Fibroblast of skin of left biceps (primary cell): Measurements from ENCODE around the gene TRNP1.
"Not testable (repeated sequence)": the region's sequence is repeated elsewhere in the genome, so short reads cannot be mapped to it uniquely, and the experiment has no call there.

Source experiments
- DNase-seq, 2 experiments: peaks; one replicate each; pipeline ENCODE4 v3.0.0-alpha.2; 2013; ENCODE audit warnings: low read depth in 2 of 2

TRNP1 gene, protein sequence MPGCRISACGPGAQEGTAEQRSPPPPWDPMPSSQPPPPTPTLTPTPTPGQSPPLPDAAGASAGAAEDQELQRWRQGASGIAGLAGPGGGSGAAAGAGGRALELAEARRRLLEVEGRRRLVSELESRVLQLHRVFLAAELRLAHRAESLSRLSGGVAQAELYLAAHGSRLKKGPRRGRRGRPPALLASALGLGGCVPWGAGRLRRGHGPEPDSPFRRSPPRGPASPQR

DNA sequence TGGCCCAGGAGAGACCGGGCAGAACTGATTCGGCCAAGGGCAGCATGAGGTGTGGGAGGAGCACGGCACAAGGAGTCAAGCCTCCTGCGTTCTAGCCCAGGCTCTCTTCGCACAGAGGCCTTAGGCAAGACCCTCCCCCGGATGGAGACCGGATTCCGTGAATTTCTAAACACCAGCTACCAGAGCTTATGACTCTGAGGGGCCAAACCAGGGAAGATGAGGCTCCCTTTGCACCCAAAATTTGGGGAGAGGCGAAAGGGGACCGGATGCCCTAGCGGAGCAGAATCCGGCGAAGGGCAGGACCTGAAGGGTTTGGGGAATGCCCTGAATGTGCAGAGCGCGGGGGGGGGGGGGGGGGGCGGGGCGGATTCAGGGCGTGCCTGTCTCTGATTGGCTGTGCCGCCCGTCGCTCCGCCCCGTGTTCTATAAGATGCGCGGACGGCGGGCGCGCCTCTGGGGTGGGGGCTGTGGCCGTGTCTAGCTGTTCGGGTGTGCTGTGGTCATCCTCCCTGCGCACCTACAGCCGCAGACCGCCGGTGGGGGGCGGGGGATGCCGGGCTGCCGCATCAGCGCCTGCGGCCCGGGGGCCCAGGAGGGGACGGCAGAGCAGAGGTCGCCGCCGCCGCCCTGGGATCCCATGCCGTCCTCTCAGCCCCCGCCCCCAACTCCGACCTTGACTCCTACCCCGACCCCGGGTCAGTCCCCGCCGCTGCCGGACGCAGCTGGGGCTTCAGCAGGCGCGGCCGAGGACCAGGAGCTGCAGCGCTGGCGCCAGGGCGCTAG lies at the start of gene TRNP1:
TSS of gene TRNP1 (plus strand) at position 456 of the 783 bp plus-strand sequence. CDS start at position 551, 95 bp downstream.
- DNase-seq = peak in 1 of 2 experiments; percentile 53

DNA sequence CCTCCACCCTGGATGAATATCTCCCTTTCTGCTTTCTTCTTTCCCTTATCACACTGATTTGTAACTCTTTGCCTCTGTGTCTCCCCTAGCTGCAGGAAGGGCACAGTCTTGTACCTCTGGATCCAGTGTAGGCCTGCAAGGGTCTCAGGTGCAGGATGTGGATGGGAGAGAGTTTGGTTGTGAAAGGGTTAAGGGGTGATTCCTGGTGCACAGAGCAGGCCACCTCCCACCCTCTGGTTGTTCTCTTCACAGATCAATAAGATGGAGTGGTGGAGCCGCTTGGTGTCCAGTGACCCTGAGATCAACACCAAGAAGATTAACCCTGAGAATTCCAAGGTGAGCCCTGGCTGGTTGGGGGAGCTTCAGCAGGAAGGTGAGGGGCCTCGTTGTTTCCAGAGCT lies 48.4 kb upstream of the TRNP1 start:
- DNase-seq = no peak

DNA sequence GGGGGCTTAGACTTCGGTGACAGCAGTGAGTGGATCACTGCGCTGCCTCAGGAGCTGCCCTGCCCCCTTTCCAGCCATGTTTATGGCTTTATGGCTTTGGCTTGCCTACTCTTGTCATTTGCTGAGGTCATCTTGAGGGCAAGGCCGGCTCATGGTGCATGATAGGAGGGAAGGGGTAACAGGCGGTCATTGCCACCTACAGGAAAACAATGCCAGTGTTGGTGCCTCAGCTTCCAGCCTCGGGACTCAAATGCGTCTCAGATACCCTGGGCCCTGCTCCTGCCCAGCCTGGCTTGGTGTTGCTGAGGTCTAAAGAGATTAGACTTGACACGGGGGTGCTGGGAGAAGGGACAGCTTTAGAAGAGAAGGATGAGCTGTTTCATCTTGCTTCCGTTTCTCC lies 47.8 kb upstream of the TRNP1 start:
- no peak for DNase-seq

DNA sequence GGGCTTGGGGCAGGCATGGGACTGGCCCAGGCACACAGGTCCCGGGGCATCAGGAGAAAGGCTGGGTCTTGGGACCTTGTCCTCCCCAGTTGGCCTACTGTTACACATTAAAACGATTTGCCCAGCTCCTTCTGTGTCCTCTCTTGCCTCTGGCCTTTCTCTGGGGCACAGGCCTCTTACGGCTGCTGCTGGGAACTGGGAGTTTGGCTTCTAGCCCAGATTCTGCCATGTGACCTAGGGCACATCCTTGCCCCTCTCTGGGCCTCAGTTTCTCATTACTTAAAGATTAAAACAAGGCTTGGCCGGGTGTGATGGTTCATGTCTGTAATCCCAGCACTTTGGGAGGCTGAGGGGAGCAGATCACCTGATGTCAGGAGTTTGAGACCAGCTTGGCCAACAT lies 47.2 kb upstream of the TRNP1 start:
- no peak for DNase-seq

DNA sequence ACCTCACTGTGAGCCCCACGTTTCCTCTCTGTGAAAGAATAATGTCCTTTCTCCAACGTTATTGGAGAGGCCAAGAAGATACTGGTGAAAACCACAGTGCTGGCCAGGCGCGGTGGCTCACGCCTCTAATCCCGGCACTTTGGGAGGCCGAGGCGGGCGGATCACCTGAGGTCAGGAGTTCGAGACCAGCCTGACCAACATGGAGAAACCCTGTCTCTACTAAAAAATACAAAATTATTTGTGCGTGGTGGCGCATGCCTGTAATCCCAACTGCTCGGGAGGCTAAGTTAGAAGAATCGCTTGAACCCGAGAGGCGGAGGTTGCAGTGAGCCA lies 44.8 kb upstream of the TRNP1 start:
- not testable (repeated sequence) for DNase-seq

DNA sequence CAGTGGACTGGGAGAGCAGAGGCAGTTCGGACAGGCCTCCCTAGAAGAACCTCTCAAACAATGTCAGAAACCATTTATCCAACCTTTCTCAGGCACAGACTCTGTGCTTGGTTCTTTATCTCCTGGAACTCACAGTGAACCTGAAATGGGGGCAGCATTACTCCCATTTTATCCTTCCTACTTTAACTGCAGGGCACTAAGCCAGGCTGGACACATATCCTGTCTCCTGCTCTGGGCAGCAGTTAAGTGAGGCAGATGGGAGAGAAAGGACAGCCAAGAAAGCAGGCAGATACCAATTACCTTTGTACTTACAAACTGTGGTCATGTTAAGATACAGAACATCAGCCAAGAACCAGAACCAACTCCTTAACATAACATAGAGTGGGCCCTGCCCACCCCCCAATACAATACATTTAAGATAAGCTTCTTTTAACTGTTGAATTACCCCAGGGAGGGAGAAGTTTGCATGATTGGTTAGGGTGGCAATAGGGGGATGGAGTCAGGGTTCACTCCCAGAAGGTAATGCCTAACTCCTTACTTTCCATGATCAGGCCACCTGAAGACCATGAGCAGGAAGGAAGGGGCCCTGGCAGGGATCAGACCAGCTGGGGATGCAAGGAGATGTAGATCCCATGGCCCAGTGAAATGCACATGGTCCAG lies 44.1 kb upstream of the TRNP1 start:
- no peak for DNase-seq

DNA sequence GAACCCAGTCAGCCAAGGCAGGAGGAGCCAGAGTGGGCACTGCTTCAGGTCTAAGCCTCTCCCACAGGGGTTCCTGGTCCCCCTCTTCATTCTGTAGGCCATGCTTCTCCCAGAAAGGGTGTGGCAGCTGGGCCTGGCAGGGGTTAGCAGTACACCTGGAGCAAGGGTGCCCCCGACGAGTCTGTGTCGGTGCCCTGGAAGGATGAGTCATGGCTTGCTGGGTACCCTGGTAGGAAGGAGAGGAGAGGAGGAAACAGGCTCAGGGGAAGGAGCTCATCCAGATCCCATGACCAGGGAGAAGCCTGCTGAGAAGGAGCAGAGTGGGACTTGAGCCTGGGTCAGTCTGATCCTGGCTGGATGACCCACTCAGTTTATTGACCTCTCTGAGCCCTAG lies 43.6 kb upstream of the TRNP1 start:
- no peak for DNase-seq

DNA sequence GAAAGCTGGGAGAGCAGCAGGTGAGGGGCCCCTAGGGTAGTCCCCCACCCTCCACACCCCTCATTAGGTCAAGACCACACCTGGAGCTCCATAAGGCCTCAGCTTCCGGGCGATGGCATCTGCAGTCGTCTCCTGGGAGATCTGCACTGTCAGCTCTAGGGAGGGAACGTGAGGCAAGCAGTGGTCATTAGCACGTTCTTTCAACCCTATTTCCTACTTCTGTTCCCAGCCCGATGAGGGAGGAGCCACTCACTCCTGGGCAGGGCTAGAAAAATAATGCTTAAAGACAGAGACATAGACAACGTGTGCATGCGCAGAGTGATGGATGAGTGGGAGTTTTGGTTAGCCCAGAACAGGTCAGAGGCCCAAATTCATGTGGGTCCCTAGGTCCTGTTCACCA lies 42.9 kb upstream of the TRNP1 start:
- DNase-seq = no peak

DNA sequence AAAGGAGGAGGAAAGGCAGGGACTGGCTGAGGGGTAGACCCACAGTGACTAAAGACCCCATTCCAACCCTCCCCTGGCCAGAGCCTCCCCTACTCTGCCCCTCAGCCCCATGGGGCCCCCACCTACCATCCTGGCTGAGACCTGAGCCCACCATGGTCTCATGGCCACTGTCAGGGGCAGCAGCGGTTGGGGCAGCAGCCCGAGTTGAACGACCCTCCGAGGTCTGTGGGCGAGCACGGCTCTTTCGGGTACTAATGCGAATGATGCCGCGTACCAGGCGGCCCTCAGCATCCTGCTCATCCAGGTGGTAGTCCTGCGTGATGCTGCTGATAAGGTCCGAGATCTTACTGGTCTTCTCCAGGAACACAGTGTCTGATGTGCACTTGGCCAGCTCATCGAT lies 42.3 kb upstream of the TRNP1 start:
- no peak for DNase-seq

DNA sequence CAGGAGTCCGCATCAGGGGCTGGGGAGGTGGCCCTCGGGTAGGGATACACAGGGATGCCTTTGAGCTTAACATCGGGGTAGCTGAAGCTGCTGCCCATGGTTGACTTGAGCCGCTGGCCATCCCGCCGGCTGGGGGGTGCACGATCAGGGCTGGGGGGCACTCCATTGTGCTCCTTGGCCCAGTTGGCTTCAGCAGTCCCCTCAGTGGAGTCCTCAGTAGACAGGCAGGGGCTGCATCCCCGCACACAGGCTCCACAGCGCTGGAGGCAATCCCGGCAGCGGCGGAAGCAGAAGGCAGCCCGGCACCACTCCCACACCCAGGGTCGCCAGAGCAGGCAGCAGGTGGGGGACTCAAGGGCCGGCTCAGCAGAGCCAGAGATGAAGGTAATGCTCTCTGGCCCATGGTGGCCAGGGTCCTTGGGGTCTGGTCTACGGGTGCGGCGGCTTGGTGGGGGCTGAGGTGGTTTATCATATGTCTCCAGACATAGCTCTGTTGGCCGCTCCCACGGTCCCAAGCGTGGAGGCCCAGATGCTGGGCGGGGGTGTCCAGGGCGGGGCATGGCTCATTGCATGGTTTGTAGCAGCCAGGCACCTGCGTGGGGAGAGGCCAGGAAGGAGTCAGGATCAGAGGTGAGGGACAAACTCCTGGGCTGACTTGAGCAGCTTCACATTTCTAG lies 41.5 kb upstream of the TRNP1 start:
- no peak for DNase-seq

DNA sequence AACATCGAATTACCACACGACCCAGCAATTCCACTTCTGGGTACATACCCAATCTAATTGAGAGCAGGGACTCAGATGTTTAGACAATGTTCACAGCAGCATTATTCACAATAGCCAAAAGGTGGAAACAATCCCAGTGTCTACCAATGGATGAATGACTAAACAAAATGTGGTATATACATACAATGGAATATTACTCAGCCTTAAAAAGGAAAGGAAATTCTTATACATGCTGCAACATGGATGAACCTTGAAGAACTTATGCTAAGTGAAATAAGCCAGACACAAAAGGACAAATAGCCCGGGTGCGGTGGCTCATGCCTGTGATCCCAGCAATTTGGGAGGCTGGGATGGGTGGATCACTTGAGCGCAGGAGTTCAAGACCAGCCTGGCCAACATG lies 40.1 kb upstream of the TRNP1 start:
- no peak for DNase-seq

DNA sequence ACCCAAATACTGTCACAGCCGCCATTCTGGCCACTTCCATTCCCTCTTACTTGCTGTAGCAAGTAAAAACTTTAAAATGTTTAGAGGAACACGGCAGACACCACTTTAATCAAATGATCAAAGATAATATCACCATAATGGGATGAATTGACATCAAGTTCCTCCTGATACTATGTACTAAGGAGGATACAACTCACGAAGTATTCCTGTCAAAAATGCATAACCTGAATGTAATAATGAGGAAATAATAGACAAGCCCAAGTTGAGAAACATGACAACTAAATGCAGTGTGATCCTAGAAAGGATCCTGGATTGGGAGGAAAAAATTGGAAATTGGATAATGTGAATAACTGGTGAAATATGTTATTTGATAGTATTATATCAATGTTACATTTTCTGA lies 37.2 kb upstream of the TRNP1 start:
- no peak for DNase-seq

DNA sequence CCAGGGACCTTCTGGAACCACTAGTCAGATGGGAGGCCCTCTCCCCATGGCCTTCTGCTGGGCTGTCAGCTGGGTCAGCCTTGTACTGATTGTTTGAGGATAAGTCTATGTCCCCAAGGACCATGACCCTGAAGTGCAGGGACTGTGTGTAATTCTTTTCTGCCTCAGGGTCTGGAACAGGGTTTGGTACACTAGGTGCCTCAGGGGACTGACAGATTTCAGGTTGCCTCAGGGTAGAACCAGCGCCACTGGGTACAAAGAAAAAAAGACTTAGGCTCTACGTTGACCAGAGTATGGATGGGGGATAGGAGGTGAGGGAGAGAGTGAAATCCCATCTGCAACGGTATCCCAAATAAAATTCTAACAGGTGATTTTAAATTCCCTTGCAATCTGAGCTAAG lies 36.2 kb upstream of the TRNP1 start:
- DNase-seq = no peak

DNA sequence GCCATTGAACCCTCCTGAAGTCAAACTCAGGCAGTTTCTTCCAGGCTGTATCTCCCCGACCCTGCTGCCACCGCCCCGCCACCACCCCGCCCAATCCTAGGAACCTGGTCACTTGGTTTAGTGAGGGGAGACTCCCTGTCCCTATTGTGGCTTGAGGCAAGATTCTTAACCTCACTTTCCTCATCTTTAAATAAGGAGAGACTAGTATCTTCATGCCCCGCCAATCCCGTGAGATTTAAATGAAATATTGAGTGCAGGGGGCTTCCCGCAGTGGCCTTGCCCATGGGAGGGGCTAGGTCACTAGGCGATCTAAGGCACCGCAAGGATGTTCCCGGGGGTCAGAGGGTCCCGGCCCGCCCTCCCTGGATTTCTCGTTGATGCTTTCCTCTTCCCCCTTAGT lies 34.2 kb upstream of the TRNP1 start:
- DNase-seq = no peak

DNA sequence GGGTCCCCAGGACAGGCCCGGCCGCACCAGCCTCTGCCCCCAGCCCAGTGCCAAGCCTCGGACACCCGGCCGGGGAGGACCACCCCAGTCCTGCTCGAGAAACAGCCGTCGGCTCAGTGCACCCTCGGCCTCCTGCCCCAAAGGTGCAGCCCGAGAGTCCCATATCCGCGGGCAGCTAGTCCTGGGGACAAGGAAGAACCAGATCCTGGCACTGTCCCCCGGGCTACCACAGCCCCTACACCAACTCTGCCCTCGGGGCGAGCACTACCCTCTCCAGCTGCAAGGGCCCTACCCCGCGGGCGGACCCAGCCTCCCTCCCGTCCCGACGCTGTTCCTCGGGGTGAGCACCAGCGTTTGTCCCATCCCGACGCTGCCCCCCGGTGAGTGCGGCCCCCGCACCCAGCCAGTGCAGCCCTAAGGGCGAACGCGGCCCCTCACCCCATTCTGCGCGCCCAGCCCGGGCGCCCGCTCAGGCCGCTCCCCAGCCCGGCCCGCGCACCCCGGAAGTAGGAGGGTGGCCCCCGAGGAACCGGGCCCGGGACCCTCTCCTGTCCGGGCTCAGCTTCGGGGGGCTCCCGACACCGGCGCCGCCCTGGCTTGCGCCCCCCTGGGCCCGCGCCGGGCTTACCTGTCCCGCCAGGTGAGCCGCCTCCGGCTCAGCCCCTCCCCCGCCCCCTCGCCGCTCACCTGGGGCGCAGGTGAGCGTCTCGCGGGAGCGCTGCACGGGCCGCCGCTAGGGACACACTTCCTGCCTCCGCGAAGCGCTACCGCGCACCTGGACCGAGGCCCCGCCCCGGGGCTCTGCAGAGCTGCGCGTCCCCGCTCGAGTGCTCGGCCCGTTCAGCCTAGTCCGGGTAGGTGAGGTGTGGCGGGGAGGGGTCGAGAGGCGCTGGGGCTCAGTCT lies 33.5 kb upstream of the TRNP1 start, which contains the start of gene KDF1:
TSS of gene KDF1 (minus strand) at position 747 of the 903 bp plus-strand sequence. CDS start 8,088 bp downstream, outside the sequence.
- no peak for DNase-seq

DNA sequence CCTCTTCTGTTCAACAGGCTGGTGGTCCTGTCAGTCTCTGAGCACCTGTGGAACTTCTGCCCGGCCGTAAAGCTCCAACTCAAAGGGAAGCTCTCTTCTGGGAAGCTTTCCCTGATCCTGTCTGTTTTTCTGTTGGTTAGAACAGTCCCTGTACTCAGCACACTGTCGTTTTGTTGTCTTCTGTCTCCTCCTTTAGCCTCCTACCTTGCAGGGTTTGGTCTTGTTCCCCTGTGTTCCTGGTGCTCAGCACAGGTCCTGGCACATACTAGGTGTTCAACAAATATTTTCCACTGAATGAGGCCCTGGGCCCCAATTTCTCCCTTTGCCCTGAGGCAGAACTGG lies 32.9 kb upstream of the TRNP1 start:
- no peak for DNase-seq

DNA sequence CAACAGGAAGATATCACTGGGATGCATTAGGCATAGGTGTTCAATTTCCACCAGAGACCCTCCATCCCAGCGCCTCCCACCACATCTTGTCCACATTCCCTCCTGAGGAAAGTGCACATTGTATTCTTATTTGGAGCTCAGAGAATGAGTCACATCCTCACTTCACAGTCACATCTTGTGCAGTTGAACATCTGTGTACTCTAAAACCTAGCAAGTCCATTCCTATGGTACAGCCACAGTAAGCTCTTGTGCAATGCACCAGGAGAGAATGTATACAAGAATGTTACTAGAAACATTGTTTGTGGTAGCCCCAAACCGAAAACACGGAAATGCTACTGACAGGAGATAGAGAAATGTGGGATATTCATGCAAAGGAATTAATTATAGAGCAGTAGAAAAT lies 31.7 kb upstream of the TRNP1 start:
- peak; percentile 89 to 90 for DNase-seq

DNA sequence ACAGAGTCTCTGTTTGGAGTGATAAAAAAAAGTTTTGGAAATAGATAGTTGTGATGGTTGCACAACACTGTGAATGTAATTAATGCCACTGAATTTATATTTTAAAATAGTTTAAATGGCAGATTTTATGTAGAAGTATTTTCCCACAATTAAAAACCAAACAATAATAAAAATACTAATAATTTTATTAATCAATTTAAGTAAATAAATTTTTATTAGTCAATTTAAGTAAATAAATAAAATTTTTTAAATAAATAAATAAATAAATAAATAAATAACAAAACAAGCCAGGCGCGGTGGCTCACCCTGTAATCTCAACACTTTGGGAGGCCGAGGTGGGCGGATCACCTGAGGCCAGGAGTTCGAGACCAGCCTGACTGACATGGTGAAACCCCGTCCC lies 28.3 kb upstream of the TRNP1 start:
- DNase-seq = no peak

DNA sequence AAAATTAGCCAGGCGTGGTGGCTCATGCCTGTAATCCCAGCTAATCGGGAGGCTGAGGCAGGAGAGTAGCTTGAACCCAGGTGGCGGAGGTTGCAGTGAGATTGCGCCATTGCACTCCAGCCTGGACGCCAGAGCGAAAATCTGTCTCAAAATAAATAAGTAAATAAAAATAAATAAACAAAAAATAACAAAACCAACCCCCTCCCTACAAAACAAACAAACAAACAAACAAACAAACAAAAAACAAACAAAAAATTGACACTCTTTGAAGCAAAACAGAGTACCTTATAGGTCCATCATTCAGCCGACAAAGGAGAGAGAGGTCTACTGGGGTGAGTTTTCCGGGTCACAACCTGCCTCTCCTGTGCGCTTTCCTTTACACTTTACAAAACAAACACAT lies 27.9 kb upstream of the TRNP1 start:
- DNase-seq = no peak

DNA sequence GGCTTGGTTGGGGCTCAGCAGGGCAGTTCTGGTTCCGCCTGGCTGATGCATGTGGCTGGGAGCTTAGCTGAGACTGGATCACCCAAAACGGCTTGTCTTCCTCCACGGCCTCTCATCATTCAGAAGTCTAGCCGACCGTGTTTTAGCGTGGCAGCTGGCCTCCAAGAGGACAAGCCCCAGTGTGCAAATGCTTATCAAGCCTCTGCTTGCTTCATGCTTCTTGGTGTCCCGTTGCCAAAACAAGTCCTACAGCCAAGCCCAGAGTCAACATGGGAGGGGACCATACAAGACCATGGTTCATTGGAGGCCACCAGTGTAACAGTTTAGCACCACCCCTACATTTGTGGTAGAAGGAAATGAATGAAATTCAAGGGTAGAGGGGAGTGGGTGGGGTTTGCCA lies 22.7 kb upstream of the TRNP1 start:
- no peak for DNase-seq

DNA sequence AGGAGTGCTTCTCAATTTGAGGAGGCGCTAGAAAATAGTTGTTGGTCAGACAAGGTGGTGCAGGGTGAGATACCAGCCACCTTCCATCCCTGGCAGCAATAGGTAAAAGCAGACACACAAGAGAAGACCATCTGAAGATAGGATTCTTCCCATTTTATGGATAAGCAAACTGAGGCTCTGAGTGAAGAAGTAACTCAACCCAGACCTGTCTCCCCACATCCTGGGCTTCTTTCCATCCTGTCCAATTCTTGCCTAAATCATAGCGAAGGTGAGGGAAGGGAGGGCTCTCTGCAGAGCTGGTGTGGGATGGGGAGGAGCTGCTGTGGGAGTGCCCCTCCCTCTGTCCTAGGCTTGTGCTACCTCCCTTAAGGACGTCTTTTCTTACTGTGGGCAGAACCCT lies 21.9 kb upstream of the TRNP1 start:
- DNase-seq = no peak

DNA sequence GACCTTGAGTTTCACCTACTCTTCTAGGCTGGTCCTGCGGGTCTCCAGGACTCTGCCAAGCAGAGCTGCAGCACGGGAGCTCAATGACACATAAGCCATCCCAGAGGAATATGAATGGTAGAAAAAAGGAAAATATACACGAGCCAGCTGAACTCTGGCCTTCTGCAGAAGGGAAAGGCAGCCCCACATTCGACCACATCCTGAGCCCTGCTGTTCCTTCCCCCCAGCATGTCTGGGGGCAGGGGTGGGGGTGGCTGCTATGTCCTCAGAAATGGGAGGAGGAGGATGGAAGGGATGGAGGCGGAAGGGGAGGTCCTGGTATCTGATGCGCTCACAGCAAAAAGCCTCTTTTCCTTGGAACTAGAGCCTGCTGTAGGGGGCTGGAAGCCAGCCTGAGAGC lies 21.1 kb upstream of the TRNP1 start:
- no peak for DNase-seq
